CD14-positive monocyte (primary cell): Measurements from ENCODE around the gene ADGRL3. TPM values are rescaled to one million over a fixed set of nuclear protein-coding genes. Genes with fewer than 3 reads are reported as not detected.

Source experiments
- DNase-seq, 3 donors: peaks; one replicate each; pipeline ENCODE4 v3.0.0-alpha.2; 2011 to 2022
- H2AFZ ChIP-seq: 2 replicates; pipeline ENCODE4 v1.6.0; 2012; ENCODE audit warnings: mild to moderate bottlenecking, low read depth, low read length, inconsistent platforms; ENCODE audit not compliant: insufficient read depth, poor library complexity, severe bottlenecking
- H3K27ac ChIP-seq, 2 donors: 1 replicate in 1 of 2; 2 replicates in 1 of 2; pipeline ENCODE4 v1.5.1; 2012 to 2013; ENCODE audit warnings: low read length in 2 of 2, control low read depth in 1 of 2, inconsistent platforms in 1 of 2, low read depth in 1 of 2, mild to moderate bottlenecking in 1 of 2
- H3K27me3 ChIP-seq, 2 donors: one replicate each; pipeline versions ENCODE4 v1.6.0 to v1.6.1; 2011 to 2013; ENCODE audit warnings: low read length in 2 of 2; ENCODE audit not compliant: control insufficient read depth in 2 of 2, insufficient read depth in 2 of 2
- H3K36me3 ChIP-seq, 2 donors: replicated peaks in 1 of 2; 1 replicate in 1 of 2; 2 replicates in 1 of 2; pipeline versions ENCODE4 v1.5.1 to v1.6.1; 2012 to 2013; ENCODE audit warnings: low read length in 2 of 2, control low read depth in 1 of 2, inconsistent platforms in 1 of 2, mild to moderate bottlenecking in 1 of 2; ENCODE audit not compliant: insufficient read depth in 2 of 2, control insufficient read depth in 1 of 2
- H3K4me1 ChIP-seq, 2 donors: 1 replicate in 1 of 2; 2 replicates in 1 of 2; pipeline versions ENCODE4 v1.5.1 to v1.6.1; 2012 to 2013; ENCODE audit warnings: low read length in 2 of 2, control low read depth in 1 of 2, inconsistent platforms in 1 of 2, mild to moderate bottlenecking in 1 of 2, moderate library complexity in 1 of 2; ENCODE audit not compliant: insufficient read depth in 2 of 2, control insufficient read depth in 1 of 2
- H3K4me2 ChIP-seq: replicated peaks from 2 replicates; pipeline ENCODE3; 2012; ENCODE audit warnings: low read length, moderate library complexity, mild to moderate bottlenecking; ENCODE audit not compliant: poor library complexity, severe bottlenecking; ENCODE audit errors: extremely low read depth
- H3K4me3 ChIP-seq, 3 experiments: fragments of 200-600 bp in 1 of 3; sonication (generic) in 1 of 3; replicated peaks in 1 of 3; 1 replicate in 2 of 3; 2 replicates in 1 of 3; pipeline ENCODE4 v1.5.1; 2011 to 2013; ENCODE audit warnings: low read length in 3 of 3, mild to moderate bottlenecking in 3 of 3, control low read depth in 2 of 3, low read depth in 2 of 3, inconsistent platforms in 1 of 3, moderate library complexity in 1 of 3
- H3K79me2 ChIP-seq: 2 replicates; pipeline ENCODE4 v1.6.0; 2012; ENCODE audit warnings: mild to moderate bottlenecking, control low read depth, inconsistent platforms, low read length, moderate library complexity; ENCODE audit not compliant: insufficient read depth
- H3K9ac ChIP-seq: 2 replicates; pipeline ENCODE4 v1.6.0; 2017; ENCODE audit warnings: low read length, mild to moderate bottlenecking; ENCODE audit not compliant: insufficient read depth, poor library complexity, severe bottlenecking
- H3K9me3 ChIP-seq, 2 donors: replicated peaks in 1 of 2; 1 replicate in 1 of 2; 2 replicates in 1 of 2; pipeline versions ENCODE4 v1.5.1 to v1.6.1; 2012 to 2013; ENCODE audit warnings: low read length in 2 of 2, control low read depth in 1 of 2; ENCODE audit not compliant: control insufficient read depth in 1 of 2, insufficient read depth in 1 of 2
- H4K20me1 ChIP-seq: 2 replicates; pipeline ENCODE4 v1.6.0; 2012; ENCODE audit warnings: mild to moderate bottlenecking, low read length, control low read depth, moderate library complexity; ENCODE audit not compliant: insufficient read depth
- H3K27ac Mint-ChIP-seq, 7 donors: one replicate each; pipeline ENCODE4 v1.8.0; 2020; ENCODE audit warnings: mild to moderate bottlenecking in 7 of 7, mixed read lengths in 7 of 7, moderate library complexity in 6 of 7, inconsistent platforms in 2 of 7
- H3K27me3 Mint-ChIP-seq, 3 donors: one replicate each; pipeline ENCODE4 v1.8.0; 2021 to 2022; ENCODE audit warnings: low read depth in 3 of 3, mild to moderate bottlenecking in 3 of 3, mixed read lengths in 3 of 3, moderate library complexity in 3 of 3, inconsistent platforms in 1 of 3
- H3K36me3 Mint-ChIP-seq, 2 donors: one replicate each; pipeline ENCODE4 v1.8.0; 2020; ENCODE audit warnings: mixed read lengths in 2 of 2, inconsistent platforms in 1 of 2, mild to moderate bottlenecking in 1 of 2
- H3K4me1 Mint-ChIP-seq: one replicate; pipeline ENCODE4 v1.8.0; 2020; ENCODE audit warnings: mild to moderate bottlenecking, mixed read lengths
- H3K4me3 Mint-ChIP-seq, 2 donors: one replicate each; pipeline ENCODE4 v1.8.0; 2020; ENCODE audit warnings: mild to moderate bottlenecking in 2 of 2, mixed read lengths in 2 of 2, moderate library complexity in 1 of 2
- H3K9me3 Mint-ChIP-seq, 7 donors: one replicate each; pipeline ENCODE4 v1.8.0; 2020 to 2022; ENCODE audit warnings: mixed read lengths in 7 of 7, mild to moderate bottlenecking in 6 of 7, moderate library complexity in 6 of 7, inconsistent platforms in 2 of 7
- CTCF ChIP-seq: fragments of 200-600 bp; IDR thresholded peaks from one replicate; pipeline ENCODE4 v1.8.0; 2022; ENCODE audit warnings: antibody characterized with exemption, mild to moderate bottlenecking
- WGBS: methylation state at CpG from one replicate; pipeline ENCODE4 v1.1.5; 2013; ENCODE audit warnings: missing lambda C conversion rate; ENCODE audit not compliant: insufficient coverage; 5-methylcytosine and 5-hydroxymethylcytosine counted together
- intact Hi-C, 2 donors: fragments of 100-400 bp; cut with micrococcal nuclease; formaldehyde crosslinking; loops; one replicate each; pipeline versions ENCODE4 v1.15.0 to v1.15.1; 2023
- polyA plus RNA-seq, 3 donors: library from polyadenylated mRNA; depleted of rRNA in 1 of 3; unstranded in 2 of 3; stranded (reverse) in 1 of 3; fragments of 300-500 nt in 2 of 3; fragments of >200 nt in 1 of 3; fragmentation: Illumina TruSeq in 2 of 3; gene quantifications; 1 replicate in 2 of 3; 2 replicates in 1 of 3; pipeline ENCODE4 v1.2.3, GENCODE V29; 2012 to 2021

Gene ADGRL3
- polyA plus RNA-seq, 3 donors = not detected

GRCh38 chr4:61911313-61911756, 711.2 kb downstream of the ADGRL3 start:
- no peak for DNase-seq
- Histone ChIP-seq H3K79me2 (no peaks in the 10 kb centered on the region), H4K20me1 (no peaks in the 10 kb centered on the region), H2AFZ (no peak overlapping the region), H3K9me3 (no peaks in the 10 kb centered on the region), H3K27ac (no peak overlapping the region), H3K4me2 (no peak overlapping the region), H3K27me3 (no peaks in the 10 kb centered on the region), H3K4me3 (no peak overlapping the region), H3K9ac (no peak overlapping the region), H3K4me1 (no peaks in the 10 kb centered on the region), H3K36me3 (no peaks in the 10 kb centered on the region)
- WGBS = 62% methylated on average over 2 of the region's 2 CpGs
- no peak for TF ChIP-seq CTCF
- Mint-ChIP-seq H3K4me1 (no peaks in the 10 kb centered on the region), H3K4me3 (no peak overlapping the region), H3K36me3 (no peaks in the 10 kb centered on the region), H3K9me3 (no peaks in the 10 kb centered on the region), H3K27ac (no peak overlapping the region), H3K27me3 (no peaks in the 10 kb centered on the region)
- intact Hi-C loops = no loop called here

GRCh38 chr4:61913619-61914018, 713.5 kb downstream of the ADGRL3 start:
- no peaks in the 10 kb centered on the region for H3K36me3 ChIP-seq
- no peaks in the 10 kb centered on the region for H3K4me1 ChIP-seq
- no peaks in the 10 kb centered on the region for H3K79me2 ChIP-seq
- no CpG with 5 or more reads among the region's 2 CpGs for WGBS
- H3K4me3 ChIP-seq = no peak overlapping the region
- DNase-seq = no peak
- H3K9me3 Mint-ChIP-seq = peaks cover 0 to 3% (median 0%) of the 10 kb centered on the region in 7 donors
- intact Hi-C loops = no loop called here
- H3K4me2 ChIP-seq = no peak overlapping the region
- no peak overlapping the region for H2AFZ ChIP-seq
- H3K4me3 Mint-ChIP-seq = no peak overlapping the region
- no peaks in the 10 kb centered on the region for H3K9me3 ChIP-seq
- H3K27me3 ChIP-seq = no peaks in the 10 kb centered on the region
- H3K27ac ChIP-seq = no peak overlapping the region
- H3K27ac Mint-ChIP-seq = no peak overlapping the region
- no peak overlapping the region for H3K9ac ChIP-seq
- no peaks in the 10 kb centered on the region for H3K36me3 Mint-ChIP-seq
- TF ChIP-seq CTCF = no peak
- no peaks in the 10 kb centered on the region for H3K27me3 Mint-ChIP-seq
- H4K20me1 ChIP-seq = no peaks in the 10 kb centered on the region
- no peaks in the 10 kb centered on the region for H3K4me1 Mint-ChIP-seq
